ENCODE results near the gene DDOST. TPM values are rescaled to one million over a fixed set of nuclear protein-coding genes. Genes with fewer than 3 reads are reported as not detected.
A peak's percentile ranks its signal among the peaks of the same experiment; 100 is the strongest.
"Not testable (repeated sequence)": the region's sequence is repeated elsewhere in the genome, so short reads cannot be mapped to it uniquely, and the experiment has no call there.

The DDOST gene
- total RNA-seq, 1 experiment from 2014 or later: 434 TPM

DNA sequence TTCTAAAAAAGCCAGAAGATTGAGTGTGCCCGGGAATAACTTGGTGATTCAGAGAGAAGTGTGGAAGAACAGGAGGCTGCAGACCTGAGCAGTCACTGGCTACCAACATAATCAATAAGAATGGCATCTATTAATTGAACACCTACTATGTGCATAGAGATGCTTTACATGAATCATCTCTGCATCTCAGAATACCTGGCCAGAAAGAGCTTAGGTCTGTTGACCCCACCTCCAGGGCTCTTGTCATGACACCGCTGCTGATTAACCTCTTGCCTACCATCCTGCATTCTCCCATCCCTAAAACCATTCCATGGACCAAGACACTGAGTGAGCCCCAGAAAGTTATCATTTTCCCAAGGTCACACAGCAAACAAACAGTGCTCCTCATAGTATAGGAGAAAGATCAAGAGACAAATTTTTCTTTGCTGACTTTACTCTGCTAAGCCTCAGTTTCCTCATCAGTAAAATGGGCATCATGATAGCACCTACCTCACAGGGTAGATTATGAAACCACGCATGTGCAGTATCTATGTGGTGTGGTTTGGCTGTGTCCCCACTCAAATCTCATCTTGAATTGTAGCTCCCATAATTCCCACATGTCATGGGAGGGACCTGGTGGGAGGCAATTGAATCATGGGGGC, 44.2 kb downstream of the DDOST start:
- Histone ChIP-seq H3K9me3 (no peaks in the 10 kb centered on the region), H3K36me3 (no peaks in the 10 kb centered on the region), H3K27me3 (no peaks in the 10 kb centered on the region), H3K4me3 (no peak overlapping the region)
- no peak for DNase-seq

DNA sequence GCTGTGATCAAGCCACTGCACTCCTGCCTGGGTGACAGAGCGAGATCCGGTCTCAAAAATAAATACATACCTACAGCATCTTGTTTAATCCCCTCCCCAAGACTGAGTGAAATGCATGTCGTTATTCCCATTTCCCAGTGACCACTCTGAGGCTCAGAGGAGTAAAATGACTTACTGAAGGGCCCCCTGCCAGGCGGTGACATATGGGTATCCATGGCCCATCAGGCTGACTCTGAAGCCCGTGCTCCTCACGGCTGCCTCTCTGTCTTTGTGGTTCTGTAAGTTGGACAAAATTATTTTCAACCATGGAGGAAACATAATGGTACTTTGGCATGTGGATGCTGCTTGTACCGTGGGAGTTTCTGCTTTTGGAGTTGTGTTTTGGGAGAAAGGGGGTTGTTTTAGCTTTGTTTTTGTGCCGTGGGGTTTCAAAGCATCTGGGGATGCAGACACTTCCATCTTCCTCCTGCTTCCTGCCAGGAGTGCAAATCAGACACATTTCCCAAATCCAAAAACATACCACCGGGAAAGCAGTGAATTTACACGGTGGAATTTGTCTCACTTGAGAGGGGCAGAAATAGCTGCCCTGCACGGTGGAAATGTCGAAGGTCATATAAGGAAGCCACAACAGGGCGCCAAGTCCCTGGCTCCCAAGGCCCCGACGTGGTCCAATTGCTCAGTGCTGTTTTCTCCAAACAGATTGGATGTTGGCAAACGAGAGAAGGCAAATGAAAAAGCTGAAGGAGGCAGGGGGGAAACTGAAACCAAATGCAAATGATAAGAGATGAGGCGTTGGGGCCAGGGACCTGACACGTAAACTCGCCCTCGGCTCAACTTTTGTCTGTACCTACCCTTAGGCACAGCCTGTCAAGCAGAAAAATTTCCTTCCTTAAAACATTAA, 45.0 kb downstream of the DDOST start:
- no peak overlapping the region for H3K4me3 ChIP-seq
- no peaks in the 10 kb centered on the region for H3K9me3 ChIP-seq
- H3K27me3 ChIP-seq: no peaks in the 10 kb centered on the region
- H3K36me3 ChIP-seq: no peaks in the 10 kb centered on the region
- DNase-seq: peak; percentile 50

DNA sequence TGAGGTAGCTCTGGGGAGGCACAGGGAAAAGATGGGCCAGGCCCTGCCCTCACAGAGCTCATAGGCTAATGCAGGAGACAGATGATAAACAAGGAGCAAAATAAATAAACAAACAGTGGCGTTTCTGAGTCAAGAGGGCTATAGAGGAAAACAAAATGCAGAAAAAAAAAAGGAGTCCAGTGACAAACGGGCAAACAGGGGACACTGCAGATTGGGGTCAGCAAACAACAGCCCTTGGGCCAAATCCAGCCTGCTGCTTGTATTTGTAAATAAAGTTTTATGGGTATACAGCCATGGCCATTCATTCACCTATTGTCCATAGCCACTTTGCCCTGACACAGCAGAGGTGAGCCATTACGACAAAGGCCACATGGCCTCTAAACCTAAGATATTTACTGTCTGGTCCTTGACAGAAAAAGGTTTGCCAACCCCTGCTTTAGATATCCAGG, 47.0 kb downstream of the DDOST start:
- H3K9me3 ChIP-seq: no peaks in the 10 kb centered on the region
- H3K4me3 ChIP-seq: no peak overlapping the region
- no peak for DNase-seq
- no peaks in the 10 kb centered on the region for H3K27me3 ChIP-seq
- no peaks in the 10 kb centered on the region for H3K36me3 ChIP-seq

DNA sequence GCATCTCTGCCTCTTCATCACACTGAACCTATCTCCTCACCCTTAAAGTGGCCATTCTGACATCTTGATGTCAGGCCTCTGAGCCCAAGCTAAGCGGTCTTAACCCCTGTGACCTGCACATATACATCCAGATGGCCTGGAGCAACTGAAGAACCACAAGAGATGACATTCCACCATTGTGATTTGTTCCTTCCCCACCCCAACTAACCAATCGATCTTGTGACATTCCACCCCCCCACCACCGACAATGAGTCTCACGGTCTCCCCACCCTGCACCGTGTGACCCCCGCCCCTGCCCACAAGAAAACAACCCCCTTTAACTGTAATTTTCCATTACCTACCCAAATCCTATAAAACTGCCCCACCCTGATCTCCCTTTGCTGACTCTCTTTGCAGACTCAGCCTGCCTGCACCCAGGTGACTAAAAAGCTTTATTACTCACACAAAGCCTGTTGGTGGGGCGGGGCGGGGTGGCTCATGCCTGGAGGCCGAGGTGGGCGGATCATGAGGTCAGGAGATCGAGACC, 48.9 kb downstream of the DDOST start:
- no peak overlapping the region for H3K4me3 ChIP-seq
- no peaks in the 10 kb centered on the region for H3K36me3 ChIP-seq
- H3K9me3 ChIP-seq: no peaks in the 10 kb centered on the region
- H3K27me3 ChIP-seq: no peaks in the 10 kb centered on the region
- peak; percentile 80 for DNase-seq

DNA sequence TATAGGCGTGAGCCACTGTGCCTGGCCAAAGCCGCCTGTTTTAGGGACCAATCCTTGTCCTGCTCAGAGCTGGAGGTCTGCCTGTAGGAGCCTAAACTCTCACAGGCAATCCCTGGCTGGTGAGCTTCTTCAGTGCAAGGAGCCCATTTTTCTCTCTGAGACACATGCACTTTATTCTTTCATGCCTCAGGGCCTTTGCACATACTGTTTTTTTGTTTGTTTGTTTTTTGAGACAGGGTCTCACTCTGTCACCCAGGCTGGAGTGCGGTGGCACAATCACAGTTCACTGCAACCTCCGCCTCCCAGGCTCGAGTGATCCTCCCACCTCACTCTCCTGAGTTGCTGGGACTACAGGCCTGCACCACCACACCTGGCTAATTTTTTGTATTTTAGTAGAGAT, 49.5 kb downstream of the DDOST start:
- no peak for DNase-seq
- no peak overlapping the region for H3K4me3 ChIP-seq
- no peaks in the 10 kb centered on the region for H3K36me3 ChIP-seq
- no peaks in the 10 kb centered on the region for H3K27me3 ChIP-seq
- no peaks in the 10 kb centered on the region for H3K9me3 ChIP-seq

DNA sequence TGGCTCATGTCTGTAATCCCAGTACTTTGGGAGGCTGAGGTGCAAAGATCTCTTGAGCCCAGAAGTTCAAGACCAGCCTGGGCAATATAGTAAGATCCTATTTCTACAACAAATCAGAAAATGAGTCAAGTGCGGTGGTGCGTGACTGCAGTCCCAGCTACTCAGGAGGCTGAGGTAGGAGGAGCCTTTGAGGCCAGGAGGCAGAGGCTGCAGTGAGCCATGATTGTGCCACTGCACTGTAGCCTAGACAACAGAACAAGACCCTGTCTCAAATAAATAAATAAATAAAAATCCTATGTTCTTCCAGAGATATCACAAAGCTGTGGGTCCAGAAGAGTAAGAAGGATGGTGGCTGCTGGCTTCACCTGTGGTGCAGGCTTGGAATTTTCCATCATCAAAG, 50.2 kb downstream of the DDOST start:
- no peaks in the 10 kb centered on the region for H3K27me3 ChIP-seq
- H3K4me3 ChIP-seq: no peak overlapping the region
- H3K9me3 ChIP-seq: no peaks in the 10 kb centered on the region
- no peaks in the 10 kb centered on the region for H3K36me3 ChIP-seq
- no peak for DNase-seq

DNA sequence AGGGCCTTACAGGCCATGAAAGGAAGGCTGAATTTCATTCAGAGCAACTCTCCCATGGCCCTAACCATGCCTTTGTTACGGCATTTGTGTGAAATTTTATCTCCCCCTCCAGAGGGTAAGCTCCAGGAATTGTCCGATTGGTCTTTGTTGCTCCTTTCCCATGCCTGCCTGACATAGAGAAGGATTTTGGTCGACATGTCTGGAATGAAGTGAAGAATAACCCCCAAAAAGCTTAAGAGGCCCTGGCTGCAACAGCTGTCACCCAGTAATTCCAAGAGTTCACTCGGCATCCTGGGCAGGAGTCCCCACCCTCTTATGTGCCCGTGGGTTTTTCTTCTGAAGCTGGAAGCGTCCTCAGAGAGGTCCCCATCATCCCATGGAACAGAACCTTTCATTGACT, 51.6 kb downstream of the DDOST start:
- no peak overlapping the region for H3K4me3 ChIP-seq
- no peaks in the 10 kb centered on the region for H3K9me3 ChIP-seq
- H3K27me3 ChIP-seq: no peaks in the 10 kb centered on the region
- no peak for DNase-seq
- H3K36me3 ChIP-seq: no peaks in the 10 kb centered on the region

DNA sequence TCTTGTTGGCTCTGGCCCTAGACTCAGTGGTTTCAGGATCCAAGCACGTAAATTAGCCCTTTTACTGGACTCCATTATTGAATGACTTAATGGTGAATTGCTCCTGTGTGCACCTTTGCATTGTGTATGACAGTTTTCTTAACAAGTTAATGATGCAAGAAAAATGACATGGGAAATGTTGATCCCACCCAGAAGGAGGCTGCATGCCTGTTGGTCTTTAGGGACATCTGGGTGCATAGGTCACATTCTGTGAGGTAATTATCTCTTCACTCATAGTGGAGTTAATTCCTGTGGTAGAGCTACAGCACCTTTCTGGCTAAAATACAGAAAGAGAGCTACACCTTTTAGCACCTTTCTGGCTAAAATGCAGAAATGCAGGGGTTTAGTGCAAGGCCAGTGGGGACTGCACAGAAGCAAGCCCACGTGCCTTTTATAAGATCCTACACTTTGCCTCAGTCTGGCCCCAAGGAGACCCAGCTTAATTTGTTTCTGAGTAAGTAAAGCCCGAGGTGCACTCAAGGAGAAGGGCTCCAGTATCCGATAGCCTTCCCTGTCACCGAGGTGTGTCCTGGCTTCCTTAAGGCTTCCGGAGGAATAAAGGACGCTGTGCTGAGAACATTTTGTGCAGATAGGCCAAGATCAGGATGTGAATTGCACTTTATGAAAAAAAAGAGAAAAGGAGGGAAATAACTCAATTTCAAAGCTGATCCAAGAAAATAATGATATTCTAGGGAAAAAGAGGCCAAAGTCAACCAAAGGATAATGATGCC, 54.2 kb downstream of the DDOST start:
- H3K4me3 ChIP-seq, H3K9me3 ChIP-seq, H3K27me3 ChIP-seq, DNase-seq, H3K36me3 ChIP-seq: not testable (repeated sequence)

DNA sequence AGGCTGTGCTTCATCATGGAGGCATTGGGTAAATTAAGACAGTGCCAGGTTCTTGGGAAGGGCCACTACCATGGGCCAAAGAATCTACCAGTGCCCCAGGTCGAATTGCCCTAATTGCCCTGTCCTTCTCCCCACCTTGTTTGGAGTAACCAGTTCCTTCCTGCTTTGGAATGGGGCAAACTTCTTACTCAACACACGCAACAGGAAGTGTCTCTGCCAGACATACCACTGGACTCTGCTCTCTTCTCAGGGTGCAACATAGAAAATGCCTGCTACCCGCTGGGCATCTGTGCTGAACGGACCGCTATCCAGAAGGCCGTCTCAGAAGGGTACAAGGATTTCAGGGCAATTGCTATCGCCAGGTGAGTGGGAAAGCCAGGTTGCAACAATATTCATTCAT, 56.5 kb downstream of the DDOST start:
- H3K4me3 ChIP-seq: no peak overlapping the region
- H3K36me3 ChIP-seq: no peaks in the 10 kb centered on the region
- no peaks in the 10 kb centered on the region for H3K27me3 ChIP-seq
- DNase-seq: peak; percentile 48
- H3K9me3 ChIP-seq: no peaks in the 10 kb centered on the region

DNA sequence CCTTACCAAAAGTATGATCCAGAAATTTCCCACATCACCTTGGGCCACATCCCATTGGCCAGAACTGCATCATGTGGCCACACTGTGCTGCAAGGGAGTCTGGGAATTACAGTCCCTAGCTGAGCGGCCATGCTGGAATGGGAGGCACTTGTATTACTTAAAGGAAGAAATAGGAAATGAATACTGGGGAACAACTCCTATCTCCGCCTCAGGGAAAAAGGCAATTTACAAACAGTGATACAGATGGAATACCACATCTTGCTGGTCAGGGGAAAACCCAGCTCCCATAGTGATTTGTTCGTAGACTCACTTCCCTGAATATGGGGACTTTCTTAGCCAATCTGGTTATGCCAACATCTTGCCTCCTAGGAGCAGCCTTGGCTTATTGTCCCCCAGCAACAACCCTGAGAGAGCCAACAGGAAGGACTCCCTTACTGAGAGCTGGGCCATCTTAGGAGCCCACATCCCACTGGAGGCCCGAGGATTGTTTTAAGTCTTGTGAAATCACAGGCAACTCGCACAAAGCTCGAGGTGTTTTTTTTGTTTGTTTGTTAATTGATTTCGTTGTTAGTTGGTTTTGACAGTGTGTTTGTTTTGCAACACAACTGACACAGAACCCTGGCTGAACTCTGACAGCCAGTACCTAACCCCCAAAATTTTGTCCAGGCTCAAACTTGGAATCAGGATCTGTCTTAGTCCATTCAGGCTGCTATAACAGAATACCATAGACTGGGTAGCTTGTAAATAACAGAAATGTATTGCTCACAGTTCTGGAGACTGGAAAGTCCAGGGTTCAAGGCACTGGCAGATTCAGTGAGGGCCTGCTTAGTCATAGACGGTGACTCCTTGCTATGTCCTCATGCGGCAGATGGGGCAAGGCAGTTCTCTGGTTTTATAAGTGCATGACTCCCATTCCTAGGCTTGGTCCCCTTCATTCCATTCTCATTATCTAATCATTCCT, 57.4 kb downstream of the DDOST start:
- Histone ChIP-seq H3K9me3 (no peaks in the 10 kb centered on the region), H3K27me3 (no peaks in the 10 kb centered on the region)
- peak; percentile 87 for DNase-seq

DNA sequence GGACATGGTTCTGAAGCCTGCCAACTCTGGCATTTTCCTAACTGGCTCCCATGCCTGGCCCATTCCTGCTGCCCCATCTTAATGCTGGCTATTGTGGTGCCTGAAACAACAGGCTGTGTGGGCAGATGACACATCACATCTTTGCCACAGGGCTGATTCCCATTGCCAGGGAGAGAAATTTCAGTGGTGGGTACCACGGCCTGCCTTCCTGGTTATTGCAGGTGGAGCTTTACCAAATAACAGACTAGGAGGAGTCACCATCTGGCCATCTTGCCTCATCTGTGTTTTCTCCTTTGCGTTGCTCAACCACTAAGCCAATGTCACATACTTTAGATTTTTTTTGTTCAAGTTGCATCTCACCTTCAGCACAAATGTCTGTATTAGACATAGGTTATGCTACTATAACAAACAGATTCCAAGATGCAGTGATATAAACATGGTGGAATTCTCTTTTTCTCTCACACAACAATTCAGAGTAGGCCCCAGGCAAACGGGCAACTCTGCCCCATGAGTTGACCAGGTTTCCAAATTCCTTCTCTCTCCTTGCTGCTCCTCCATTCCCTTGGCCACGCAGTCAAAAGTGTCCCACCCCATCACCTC, 58.2 kb downstream of the DDOST start:
- peak; percentile 87 for DNase-seq
- H3K27me3 ChIP-seq: no peaks in the 10 kb centered on the region

More for the DNA sequence above, 57.4 kb downstream of the DDOST start:
- Histone ChIP-seq H3K4me3 (no peak overlapping the region), H3K36me3 (no peaks in the 10 kb centered on the region)

More for the DNA sequence above, 58.2 kb downstream of the DDOST start:
- no peaks in the 10 kb centered on the region for H3K36me3 ChIP-seq
- no peak overlapping the region for H3K4me3 ChIP-seq
- no peaks in the 10 kb centered on the region for H3K9me3 ChIP-seq

Other genes starting within 250 kb of the DDOST start
- gene CAMK2N1, start 175.2 kb downstream of the DDOST start, total RNA-seq (2014; rRNA removed; shearing (Covaris generic); ENCODE audit: low replicate concordance): 20.5 and 31.6 TPM in 2 replicates
- gene MUL1, start 153.2 kb downstream of the DDOST start, total RNA-seq (2014; rRNA removed; shearing (Covaris generic); ENCODE audit: low replicate concordance): 12.1 and 14.3 TPM in 2 replicates
- 0.15 TPM in 1 of 2 replicates, not detected in the other for gene FAM43B, start 108.8 kb downstream of the DDOST start, total RNA-seq (2014; rRNA removed; shearing (Covaris generic); ENCODE audit: low replicate concordance)
- gene CDA, start 72.3 kb downstream of the DDOST start, total RNA-seq (2014; rRNA removed; shearing (Covaris generic); ENCODE audit: low replicate concordance): not detected in 2 replicates
- 73.3 and 84.0 TPM in 2 replicates for gene PINK1, start 27.9 kb downstream of the DDOST start, total RNA-seq (2014; rRNA removed; shearing (Covaris generic); ENCODE audit: low replicate concordance)
- 0.03 TPM in 1 of 2 replicates, not detected in the other for gene KIF17, start 56.6 kb upstream of the DDOST start, total RNA-seq (2014; rRNA removed; shearing (Covaris generic); ENCODE audit: low replicate concordance)
- 1.7 and 2.4 TPM in 2 replicates for gene SH2D5, start 71.3 kb upstream of the DDOST start, total RNA-seq (2014; rRNA removed; shearing (Covaris generic); ENCODE audit: low replicate concordance)
- 211 and 227 TPM in 2 replicates for gene HP1BP3, start 125.9 kb upstream of the DDOST start, total RNA-seq (2014; rRNA removed; shearing (Covaris generic); ENCODE audit: low replicate concordance)